Esophagus squamous epithelium (tissue), 5 donors: Measurements from ENCODE around the gene POLR3K. TPM values are rescaled to one million over a fixed set of nuclear protein-coding genes. Genes with fewer than 3 reads are reported as not detected.
"Not testable (repeated sequence)": the region's sequence is repeated elsewhere in the genome, so short reads cannot be mapped to it uniquely, and the experiment has no call there.

Source experiments
- DNase-seq: peaks from one replicate; lab custom pipeline; 2025; lab: John Stamatoyannopoulos, UW
- H3K27ac ChIP-seq, 4 donors: fragments of 200-600 bp; sonication (generic); one replicate each; pipeline ENCODE4 v1.5.1; 2016 to 2019; ENCODE audit warnings: mild to moderate bottlenecking in 1 of 4
- H3K27me3 ChIP-seq, 4 donors: fragments of 200-600 bp; sonication (generic); 1 replicate in 3 of 4; 2 replicates in 1 of 4; pipeline versions ENCODE4 v1.5.1 to v1.6.0; 2017 to 2021; ENCODE audit warnings: antibody characterized with exemption in 1 of 4
- H3K36me3 ChIP-seq, 3 donors: fragments of 200-600 bp; sonication (generic); one replicate each; pipeline ENCODE4 v1.5.1; 2016 to 2019
- H3K4me1 ChIP-seq, 3 donors: fragments of 200-600 bp; sonication (generic); one replicate each; pipeline ENCODE4 v1.5.1; 2017 to 2019
- H3K4me3 ChIP-seq, 4 donors: fragments of 200-600 bp; sonication (generic); 1 replicate in 3 of 4; 2 replicates in 1 of 4; pipeline ENCODE4 v1.5.1; 2016 to 2019; ENCODE audit warnings: mild to moderate bottlenecking in 2 of 4, moderate library complexity in 1 of 4
- H3K9me3 ChIP-seq, 3 donors: fragments of 200-600 bp; sonication (generic); one replicate each; pipeline ENCODE4 v1.5.1; 2016 to 2019
- POLR2A ChIP-seq, 4 donors: fragments of 450-650 bp; IDR thresholded peaks; one replicate each; pipeline ENCODE4 v1.6.1; 2017; ENCODE audit warnings: antibody characterized with exemption in 4 of 4, mild to moderate bottlenecking in 4 of 4, moderate library complexity in 3 of 4
- whole genome bisulfite sequencing, 2 donors: methylation state at CpG; one replicate each; pipeline ENCODE4 v1.1.5; 2018; 5-methylcytosine and 5-hydroxymethylcytosine counted together
- intact Hi-C: fragments of 100-400 bp; cut with DNase I; formaldehyde crosslinking; loops from one replicate; pipeline ENCODE4 v1.15.0; 2022
- total RNA-seq, 4 donors: library from RNA; depleted of rRNA; stranded (reverse); fragments of >200 nt; gene quantifications; one replicate each; pipeline ENCODE4 v1.1.0, GENCODE V29; 2016
- TF ChIP-seq, protein P1 (sequence below), 6 experiments: fragments of 450-650 bp in 4 of 6; fragments of 200-600 bp in 2 of 6; sonication (generic) in 2 of 6; IDR thresholded peaks; one replicate each; pipeline ENCODE4 v1.5.1; 2016 to 2019; ENCODE audit warnings: antibody characterized with exemption in 6 of 6, mild to moderate bottlenecking in 4 of 6, moderate library complexity in 4 of 6
- donor health status: DM: yes; HTN: yes; CAD: no.

The POLR3K gene
- total RNA-seq, 4 donors from 2014 or later, result 3.1 to 8.6 (median 4.8) TPM

GRCh38 chr16:38941-39892 lies 14.2 kb downstream of the POLR3K start:
- DNase-seq, result no peak
- H3K27me3 ChIP-seq, result no peaks in the 10 kb centered on the region
- H3K9me3 ChIP-seq, result no peaks in the 10 kb centered on the region
- peaks cover 0 to 22% (median 0%) of the 10 kb centered on the region in 3 donors for H3K36me3 ChIP-seq
- H3K27ac ChIP-seq, result peak overlapping the region in 2 of 4 donors; percentile 33 to 57
- TF ChIP-seq, protein P1, sequence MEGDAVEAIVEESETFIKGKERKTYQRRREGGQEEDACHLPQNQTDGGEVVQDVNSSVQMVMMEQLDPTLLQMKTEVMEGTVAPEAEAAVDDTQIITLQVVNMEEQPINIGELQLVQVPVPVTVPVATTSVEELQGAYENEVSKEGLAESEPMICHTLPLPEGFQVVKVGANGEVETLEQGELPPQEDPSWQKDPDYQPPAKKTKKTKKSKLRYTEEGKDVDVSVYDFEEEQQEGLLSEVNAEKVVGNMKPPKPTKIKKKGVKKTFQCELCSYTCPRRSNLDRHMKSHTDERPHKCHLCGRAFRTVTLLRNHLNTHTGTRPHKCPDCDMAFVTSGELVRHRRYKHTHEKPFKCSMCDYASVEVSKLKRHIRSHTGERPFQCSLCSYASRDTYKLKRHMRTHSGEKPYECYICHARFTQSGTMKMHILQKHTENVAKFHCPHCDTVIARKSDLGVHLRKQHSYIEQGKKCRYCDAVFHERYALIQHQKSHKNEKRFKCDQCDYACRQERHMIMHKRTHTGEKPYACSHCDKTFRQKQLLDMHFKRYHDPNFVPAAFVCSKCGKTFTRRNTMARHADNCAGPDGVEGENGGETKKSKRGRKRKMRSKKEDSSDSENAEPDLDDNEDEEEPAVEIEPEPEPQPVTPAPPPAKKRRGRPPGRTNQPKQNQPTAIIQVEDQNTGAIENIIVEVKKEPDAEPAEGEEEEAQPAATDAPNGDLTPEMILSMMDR (IDR thresholded peaks at IDR 0.05), result no peak
- TF ChIP-seq POLR2A (IDR thresholded peaks at IDR 0.05), result no peak
- H3K4me3 ChIP-seq, result no peak overlapping the region
- H3K4me1 ChIP-seq, result peaks cover 0 to 22% (median 4%) of the 10 kb centered on the region in 3 donors
- intact Hi-C loops, result no loop called here
- WGBS, 2 donors, result 65 to 89% methylated on average over 6 to 11 of the region's 13 CpGs

DNA sequence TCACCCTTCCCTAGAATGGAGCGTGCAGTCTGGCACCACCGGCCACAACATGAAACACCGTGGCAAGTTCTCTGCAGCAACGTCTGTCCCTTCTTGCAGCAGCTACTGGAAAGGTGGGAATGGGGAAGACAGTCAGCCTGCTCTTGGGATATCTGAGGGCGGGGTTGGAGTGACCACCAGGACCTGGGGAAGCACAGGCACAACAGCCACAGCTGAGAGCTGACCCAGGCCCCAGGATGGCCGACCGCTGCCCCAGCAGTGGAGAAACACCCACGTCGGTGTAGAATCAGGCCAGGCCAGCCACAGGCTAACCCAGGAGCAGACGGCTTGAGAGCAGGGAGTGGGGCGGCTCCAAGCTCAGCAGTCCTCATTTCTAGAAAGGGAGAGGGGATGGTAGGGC lies 15.2 kb downstream of the POLR3K start:
- not testable (repeated sequence) for H3K27ac ChIP-seq
- WGBS, 2 donors, result 83 to 92% methylated on average over 6 to 7 of the region's 11 CpGs

DNA sequence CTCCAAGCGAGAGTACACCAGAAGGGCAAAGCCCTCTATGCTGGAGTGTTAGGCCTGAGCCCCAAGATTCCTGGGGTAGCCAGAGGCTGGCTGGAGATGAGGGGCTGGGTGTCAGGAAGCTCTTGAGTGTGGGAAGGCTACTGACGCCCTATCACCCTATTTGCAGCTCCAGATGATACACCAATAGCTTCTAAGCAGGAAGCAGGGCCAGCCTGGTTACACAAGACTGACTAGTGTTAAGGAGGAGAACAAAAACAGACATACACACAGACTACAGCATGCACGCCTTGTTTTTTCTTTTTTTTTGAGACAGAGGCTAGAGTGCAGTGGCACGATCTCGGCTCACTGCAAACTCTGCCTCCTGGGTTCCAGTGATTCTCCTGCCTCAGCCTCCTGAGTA lies 15.9 kb downstream of the POLR3K start:
- TF ChIP-seq, protein P1 (IDR thresholded peaks at IDR 0.05), result no peak
- TF ChIP-seq POLR2A (IDR thresholded peaks at IDR 0.05), result no peak
- DNase-seq, result no peak
- H3K27me3 ChIP-seq, result no peaks in the 10 kb centered on the region
- 74 to 84% methylated on average over 4 to 5 of the region's 5 CpGs for WGBS, 2 donors
- H3K4me3 ChIP-seq, result no peak overlapping the region
- intact Hi-C loops, result no loop called here
- no peaks in the 10 kb centered on the region for H3K9me3 ChIP-seq
- H3K36me3 ChIP-seq, result peaks cover 0 to 9% (median 0%) of the 10 kb centered on the region in 3 donors
- H3K4me1 ChIP-seq, result peaks cover 0 to 22% (median 4%) of the 10 kb centered on the region in 3 donors
- H3K27ac ChIP-seq, result no peak overlapping the region

More for the DNA sequence above, 15.2 kb downstream of the POLR3K start:
- DNase-seq, H3K4me3 ChIP-seq, H3K27me3 ChIP-seq, H3K9me3 ChIP-seq, intact Hi-C loops: not testable (repeated sequence)
- peaks cover 0 to 22% (median 4%) of the 10 kb centered on the region in 3 donors for H3K4me1 ChIP-seq
- peaks cover 0 to 14% (median 0%) of the 10 kb centered on the region in 3 donors for H3K36me3 ChIP-seq

GRCh38 chr16:36336-36984 lies 16.9 kb downstream of the POLR3K start:
- 94 to 95% methylated on average over 2 to 5 of the region's 15 CpGs for WGBS, 2 donors
- no peak overlapping the region for H3K4me3 ChIP-seq
- intact Hi-C loops, result no loop called here
- no peak overlapping the region for H3K27ac ChIP-seq
- peaks cover 0 to 22% (median 4%) of the 10 kb centered on the region in 3 donors for H3K4me1 ChIP-seq
- H3K27me3 ChIP-seq, result no peaks in the 10 kb centered on the region
- no peaks in the 10 kb centered on the region for H3K9me3 ChIP-seq
- TF ChIP-seq POLR2A (IDR thresholded peaks at IDR 0.05), result no peak
- TF ChIP-seq, protein P1 (IDR thresholded peaks at IDR 0.05), result no peak
- no peak for DNase-seq
- no peaks in the 10 kb centered on the region for H3K36me3 ChIP-seq

DNA sequence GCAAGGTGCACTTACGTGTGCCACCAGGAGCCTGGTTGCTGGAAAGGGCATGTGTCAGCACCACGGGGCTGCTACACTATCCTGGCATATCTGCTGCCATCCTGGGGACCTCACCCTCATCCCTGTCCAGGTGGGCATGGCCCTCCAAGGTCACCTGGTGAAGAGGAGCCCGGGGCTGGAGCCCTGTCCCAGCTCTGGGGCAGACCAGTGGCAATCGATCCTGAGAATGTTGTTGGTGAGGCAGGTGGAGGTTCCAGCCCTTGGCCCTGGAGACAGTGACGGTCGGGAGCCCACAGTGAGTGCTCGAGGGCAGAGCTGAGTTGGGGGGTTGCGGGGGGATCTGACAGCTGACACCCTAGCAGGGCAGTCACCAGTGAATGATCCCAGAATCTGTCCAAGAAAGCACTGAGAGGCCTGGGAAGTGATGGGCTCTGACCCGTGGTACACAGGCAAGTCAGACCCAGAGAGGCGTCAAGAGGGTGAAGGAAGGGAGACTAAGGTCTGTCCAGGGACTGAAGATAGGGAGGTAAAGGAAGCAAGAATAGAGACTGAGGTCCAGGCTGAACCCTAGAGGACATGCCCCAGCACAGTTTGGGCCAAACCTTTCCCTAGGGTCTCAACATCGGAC lies 17.6 kb downstream of the POLR3K start:
- H3K27ac ChIP-seq, result no peak overlapping the region
- no peaks in the 10 kb centered on the region for H3K36me3 ChIP-seq
- H3K4me1 ChIP-seq, result peaks cover 0 to 22% (median 4%) of the 10 kb centered on the region in 3 donors
- intact Hi-C loops, result no loop called here
- 74 to 76% methylated on average over 3 to 6 of the region's 11 CpGs for WGBS, 2 donors
- H3K9me3 ChIP-seq, result no peaks in the 10 kb centered on the region
- no peak overlapping the region for H3K4me3 ChIP-seq
- TF ChIP-seq, protein P1 (IDR thresholded peaks at IDR 0.05), result no peak
- no peak for TF ChIP-seq POLR2A (IDR thresholded peaks at IDR 0.05)
- no peak for DNase-seq
- no peaks in the 10 kb centered on the region for H3K27me3 ChIP-seq
